ENCODE measurements around the gene CRAMP1.
A peak's percentile ranks its signal among the peaks of the same experiment; 100 is the strongest.

Gene CRAMP1

GRCh38 chr16:1579214-1579613, 32.9 kb upstream of the CRAMP1 start:
- no peaks in the 10 kb centered on the region for H3K27me3 ChIP-seq (ENCODE audit: insufficient read depth, poor library complexity, severe bottlenecking)
- no peak overlapping the region for H3K4me3 ChIP-seq (replicated peaks; ENCODE audit: insufficient read depth, low read length)
- no peak overlapping the region for H3K27ac ChIP-seq (replicated peaks)
- peak in 1 of 2 experiments; percentile 5 for DNase-seq (ENCODE audit: low read depth in 1 of 2, low spot score in 1 of 2)
- TF ChIP-seq CTCF (IDR thresholded peaks at IDR 0.05; ENCODE audit: insufficient read depth, low read length) (no peak), REST (IDR thresholded peaks at IDR 0.05; ENCODE audit: insufficient replicate concordance, low read depth) (no peak), SPI1 (IDR thresholded peaks at IDR 0.05; ENCODE audit: borderline replicate concordance, low read depth) (no peak), GABPA (IDR thresholded peaks at IDR 0.05; ENCODE audit: low read depth) (no peak), POLR2AphosphoS5 (IDR thresholded peaks at IDR 0.05; ENCODE audit: low read depth) (no peak)

- H3K27ac ChIP-seq (replicated peaks), result no peak overlapping the region
- TF ChIP-seq GABPA (IDR thresholded peaks at IDR 0.05; ENCODE audit: low read depth) (no peak), SPI1 (IDR thresholded peaks at IDR 0.05; ENCODE audit: borderline replicate concordance, low read depth) (no peak), REST (IDR thresholded peaks at IDR 0.05; ENCODE audit: insufficient replicate concordance, low read depth) (no peak), POLR2AphosphoS5 (IDR thresholded peaks at IDR 0.05; ENCODE audit: low read depth) (no peak), CTCF (IDR thresholded peaks at IDR 0.05; ENCODE audit: insufficient read depth, low read length) (no peak)
Observed at GRCh38 chr16:1580256-1580655, 31.9 kb upstream of the CRAMP1 start.

GRCh38 chr16:1580956-1581355, 31.2 kb upstream of the CRAMP1 start:
- no peaks in the 10 kb centered on the region for H3K27me3 ChIP-seq (ENCODE audit: insufficient read depth, poor library complexity, severe bottlenecking)
- TF ChIP-seq REST (IDR thresholded peaks at IDR 0.05; ENCODE audit: insufficient replicate concordance, low read depth), result no peak
- TF ChIP-seq SPI1 (IDR thresholded peaks at IDR 0.05; ENCODE audit: borderline replicate concordance, low read depth), result no peak
- TF ChIP-seq GABPA (IDR thresholded peaks at IDR 0.05; ENCODE audit: low read depth), result no peak
- no peak for TF ChIP-seq POLR2AphosphoS5 (IDR thresholded peaks at IDR 0.05; ENCODE audit: low read depth)
- TF ChIP-seq CTCF (IDR thresholded peaks at IDR 0.05; ENCODE audit: insufficient read depth, low read length), result no peak
- no peak overlapping the region for H3K4me3 ChIP-seq (replicated peaks; ENCODE audit: insufficient read depth, low read length)
- no peak for DNase-seq (ENCODE audit: low read depth in 1 of 2, low spot score in 1 of 2)
- no peak overlapping the region for H3K27ac ChIP-seq (replicated peaks)

More at GRCh38 chr16:1580256-1580655, 31.9 kb upstream of the CRAMP1 start:
- peak in 1 of 2 experiments; percentile 21 for DNase-seq (ENCODE audit: low read depth in 1 of 2, low spot score in 1 of 2)
- Histone ChIP-seq H3K4me3 (replicated peaks; ENCODE audit: insufficient read depth, low read length) (no peak overlapping the region), H3K27me3 (ENCODE audit: insufficient read depth, poor library complexity, severe bottlenecking) (no peaks in the 10 kb centered on the region)

All from HL-60 (cell line).